NCI-H2196 (cell line): ENCODE measurements around the gene ALKBH4.
"Not testable (repeated sequence)": the region's sequence is repeated elsewhere in the genome, so short reads cannot be mapped to it uniquely, and the experiment has no call there.

Source experiments
- DNase-seq: peaks from one replicate; lab custom pipeline; 2025; ENCODE audit not compliant: unreplicated experiment; lab: John Stamatoyannopoulos, UW

ALKBH4 gene

GRCh38 chr7:102429141-102429899 is 35.3 kb downstream of the ALKBH4 start:
- no peak for DNase-seq

DNA sequence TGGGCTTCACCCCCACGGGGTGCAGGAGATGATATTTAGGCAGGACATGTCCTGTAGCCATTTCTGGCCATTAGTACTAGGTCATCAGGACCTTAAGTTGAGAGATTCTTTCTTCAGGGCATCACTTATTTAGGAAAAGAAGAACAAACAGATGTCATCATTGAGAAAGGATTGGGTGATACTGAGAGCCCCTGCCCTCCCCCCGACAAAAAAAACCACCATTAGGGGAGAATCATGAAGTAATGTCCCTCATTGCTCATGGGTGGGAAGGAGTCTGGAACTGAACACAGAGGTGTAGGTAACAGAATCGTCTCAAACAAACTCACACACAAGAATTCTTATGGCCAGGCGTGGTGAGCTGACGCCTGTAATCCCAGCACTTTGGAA is 37.7 kb downstream of the ALKBH4 start:
- DNase-seq = no peak

DNA sequence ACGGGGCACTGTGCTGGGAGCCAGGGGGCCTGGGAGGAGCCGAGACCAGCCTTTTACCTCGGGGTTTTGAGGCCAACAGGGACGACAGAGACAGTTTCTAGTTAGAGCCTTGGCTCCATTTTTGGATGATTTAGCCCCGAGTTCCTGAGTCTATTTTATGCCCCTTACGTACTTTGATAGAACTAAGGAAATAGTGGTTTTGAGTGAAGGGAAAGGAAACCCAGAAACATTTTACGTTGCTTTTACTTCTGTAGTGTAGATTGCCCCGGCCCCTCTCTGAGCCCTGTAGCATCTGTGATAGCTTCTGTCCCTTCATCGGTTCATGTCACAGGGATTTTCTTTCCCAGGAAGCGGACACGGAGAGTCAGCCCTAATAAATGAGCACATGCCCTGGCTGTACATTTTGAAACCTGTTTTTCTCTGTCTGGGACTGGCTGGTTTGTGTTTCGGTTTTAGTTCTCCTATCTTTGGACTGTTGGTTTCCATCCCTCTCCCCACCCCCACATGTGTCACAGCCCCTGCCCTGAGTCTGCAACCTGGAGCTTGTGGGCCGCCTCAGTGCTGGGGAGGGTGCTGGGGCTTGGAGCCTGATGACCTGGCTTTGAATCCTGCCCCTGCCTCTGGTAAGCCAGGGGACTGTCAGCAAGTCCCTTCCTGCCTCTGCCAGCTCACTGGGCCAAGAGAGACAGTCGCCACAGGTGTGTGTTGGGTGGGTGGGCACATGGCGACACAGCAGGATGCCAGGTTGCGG is 38.2 kb downstream of the ALKBH4 start:
- DNase-seq = no peak

- DNase-seq = no peak
These were observed 38.9 kb downstream of the ALKBH4 start for GRCh38 chr7:102425639-102426267.

DNA sequence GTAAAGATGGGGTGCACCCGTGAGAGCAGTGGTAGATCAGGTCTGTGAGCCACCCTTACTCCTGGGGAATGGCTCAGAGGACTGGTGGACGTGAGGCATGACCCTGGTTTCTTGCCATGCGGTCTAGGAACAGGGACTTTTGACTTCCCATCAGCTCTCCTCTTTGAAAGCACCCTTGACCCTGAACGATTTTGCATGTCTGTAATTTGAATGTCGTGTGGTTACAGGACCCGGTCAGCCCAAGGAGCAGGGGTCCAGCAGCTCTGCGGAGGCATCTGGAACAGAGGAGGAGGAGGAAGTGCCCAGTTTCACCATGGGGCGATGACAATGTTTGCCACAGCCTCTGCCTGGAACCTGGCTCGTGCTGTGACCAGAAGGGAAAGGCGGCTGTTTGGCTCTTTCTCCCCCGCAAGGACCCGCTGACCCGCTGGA is 39.9 kb downstream of the ALKBH4 start:
- no peak for DNase-seq

DNA sequence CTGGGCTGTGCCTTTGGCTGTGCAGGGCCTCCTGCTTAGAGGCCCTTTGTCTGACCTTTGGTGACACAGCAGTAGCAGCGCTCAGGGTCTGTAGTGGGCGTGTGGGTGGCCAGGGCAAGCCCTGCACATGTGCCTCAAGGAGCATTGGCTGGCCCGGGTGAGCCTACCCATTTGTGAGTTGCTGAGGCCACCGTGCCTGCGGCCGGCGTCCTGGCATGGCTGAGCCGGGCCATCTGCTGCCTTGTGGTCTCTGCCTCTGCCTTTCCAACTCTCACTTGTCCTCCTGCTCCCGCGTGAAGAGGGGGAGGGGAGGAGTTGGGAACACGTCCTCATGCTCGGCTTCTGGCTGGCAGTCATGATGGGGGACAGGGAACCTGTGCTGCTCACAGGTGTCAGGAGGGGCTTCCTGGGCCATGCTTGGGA is 40.5 kb downstream of the ALKBH4 start:
- no peak for DNase-seq

- no peak for DNase-seq
These were observed 42.9 kb downstream of the ALKBH4 start for GRCh38 chr7:102421706-102422240.

- no peak for DNase-seq
These were observed 46.1 kb downstream of the ALKBH4 start for GRCh38 chr7:102418592-102418991.

GRCh38 chr7:102417105-102417504 is 47.6 kb downstream of the ALKBH4 start:
- no peak for DNase-seq

- no peak for DNase-seq
These were observed 48.3 kb downstream of the ALKBH4 start for GRCh38 chr7:102416406-102416805.

DNA sequence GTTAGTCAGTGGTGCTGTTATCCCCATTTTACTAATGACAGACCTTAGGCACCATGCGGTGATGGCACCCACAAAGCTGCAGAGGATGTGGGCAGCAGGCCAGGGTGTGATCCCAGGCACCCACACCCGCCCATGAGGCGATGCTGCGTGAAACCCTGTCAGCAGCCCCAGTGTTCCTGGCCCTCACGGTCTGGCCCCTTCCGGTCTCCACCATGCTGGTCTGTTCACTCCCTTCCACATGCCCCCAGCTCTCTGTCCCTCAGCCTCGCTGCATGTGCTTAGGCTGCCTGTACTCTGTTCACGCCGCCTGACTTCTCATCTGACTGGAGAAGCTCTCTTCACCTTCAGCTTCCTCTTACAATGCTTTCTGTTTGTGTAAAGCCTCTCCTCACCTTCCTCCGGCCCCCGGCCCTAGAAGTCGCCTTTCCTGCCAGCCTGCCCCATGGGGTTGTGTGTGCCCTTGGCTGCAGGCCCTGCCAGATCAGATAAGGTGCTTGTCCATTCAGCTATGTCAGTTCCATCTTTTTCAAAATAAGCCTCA is 48.9 kb downstream of the ALKBH4 start:
- DNase-seq = no peak

DNA sequence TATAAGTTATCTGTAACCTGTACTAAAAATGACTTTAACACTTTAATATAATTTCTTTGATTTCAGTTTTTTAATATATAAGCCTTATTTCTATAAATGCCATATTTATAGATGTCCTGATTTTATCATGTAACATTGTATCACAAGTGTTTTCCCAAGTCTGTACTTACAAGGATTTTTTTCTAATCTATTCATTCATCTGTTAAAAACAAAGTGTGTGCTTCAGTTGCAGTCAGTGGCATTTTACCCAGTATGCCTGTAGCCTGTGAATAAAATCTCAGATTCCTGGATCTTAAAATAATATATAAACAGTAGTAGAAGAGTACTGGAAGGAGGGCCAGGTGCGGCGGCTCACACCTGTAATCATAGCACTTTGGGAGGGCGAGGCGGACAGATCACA is 51.1 kb downstream of the ALKBH4 start:
- DNase-seq = no peak

- DNase-seq = no peak
These were observed 51.6 kb downstream of the ALKBH4 start for GRCh38 chr7:102413091-102413490.

GRCh38 chr7:102412548-102412947 is 52.1 kb downstream of the ALKBH4 start:
- DNase-seq = peak; percentile 71

- DNase-seq = no peak
These were observed 53.7 kb downstream of the ALKBH4 start for GRCh38 chr7:102410918-102411317.

- no peak for DNase-seq
These were observed 54.5 kb downstream of the ALKBH4 start for GRCh38 chr7:102410123-102410522.

GRCh38 chr7:102409340-102409739 is 55.3 kb downstream of the ALKBH4 start:
- DNase-seq = no peak

GRCh38 chr7:102408530-102408929 is 56.1 kb downstream of the ALKBH4 start:
- DNase-seq = not testable (repeated sequence)

- DNase-seq = no peak
These were observed 56.8 kb downstream of the ALKBH4 start for GRCh38 chr7:102407910-102408309.
